PFSK-1 (cell line): ENCODE measurements around the gene GPR158.

ENCODE experiments used
- POLR2AphosphoS5 ChIP-seq: IDR thresholded peaks from 2 replicates; pipeline ENCODE4 v1.6.1; 2012; ENCODE audit warnings: low read depth, mild to moderate bottlenecking, control low read depth, low read length, moderate library complexity
- SIN3A ChIP-seq: IDR thresholded peaks from 2 replicates; pipeline ENCODE4 v1.6.1; 2012; ENCODE audit warnings: mild to moderate bottlenecking, low read length, moderate library complexity, borderline replicate concordance; ENCODE audit not compliant: insufficient read depth

GRCh38 chr10:25453619-25454018 lies 278.8 kb downstream of the GPR158 start:
- TF ChIP-seq SIN3A (no peak), POLR2AphosphoS5 (no peak)
